H54 (cell line): Measurements from ENCODE around the gene MRRF.

ENCODE experiments used
- DNase-seq: peaks from one replicate; pipeline ENCODE4 v3.0.0; 2011; ENCODE audit warnings: low spot score, mixed read lengths; ENCODE audit not compliant: insufficient read length
- FAIRE-seq: peaks from 3 replicates; lab custom pipeline; 2011; peaks lifted over from hg19 to GRCh38; lab: Jason Lieb, UNC
- POLR2A ChIP-seq: IDR thresholded peaks from 2 replicates; pipeline ENCODE4 v1.6.1; 2011; ENCODE audit warnings: low read depth, mild to moderate bottlenecking, low read length

Gene MRRF

DNA sequence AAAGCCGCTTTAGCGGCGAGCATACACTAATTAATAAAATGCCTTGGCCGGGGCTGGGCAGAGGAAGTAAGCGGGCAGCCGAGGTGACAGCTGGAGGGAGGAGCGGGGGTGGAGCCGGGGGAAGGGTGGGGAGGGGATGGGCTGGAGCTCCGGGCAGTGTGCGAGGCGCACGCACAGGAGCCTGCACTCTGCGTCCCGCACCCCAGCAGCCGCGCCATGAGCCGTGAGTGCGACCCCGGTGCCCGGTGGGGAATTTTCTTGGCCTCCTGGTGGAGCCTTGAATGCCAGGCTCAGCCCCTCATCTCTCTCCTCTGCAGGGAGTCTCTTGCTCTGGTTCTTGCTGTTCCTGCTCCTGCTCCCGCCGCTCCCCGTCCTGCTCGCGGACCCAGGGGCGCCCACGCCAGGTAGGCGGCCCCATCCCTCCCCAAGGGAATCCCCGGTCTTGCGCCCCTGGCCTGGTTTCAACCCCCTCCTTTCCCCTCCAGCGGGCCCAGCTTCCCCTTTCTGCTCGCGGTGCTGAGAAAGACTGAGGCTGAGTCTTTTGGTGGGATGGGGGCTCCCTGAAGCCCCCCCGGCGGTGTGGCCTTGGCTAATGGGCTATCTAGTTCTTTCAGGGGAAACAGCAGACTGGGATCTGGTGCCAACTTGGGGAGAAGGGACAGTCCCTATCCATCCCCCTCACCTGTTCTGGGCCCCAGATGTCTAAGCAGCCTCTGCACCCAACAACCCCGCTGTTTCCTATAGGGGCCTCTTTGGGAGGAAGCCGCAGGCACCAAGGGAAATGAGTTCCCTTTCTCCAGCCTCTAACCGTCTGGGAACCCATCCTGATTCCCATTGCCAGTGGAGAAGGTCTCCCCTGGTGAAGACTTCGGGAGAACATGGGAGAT is 106.4 kb downstream of the MRRF start, which contains the start of gene PTGS1:
TSS of gene PTGS1 (plus strand) at position 156 of the 887 bp plus-strand sequence. CDS start at position 217, 61 bp downstream.
- no peak for DNase-seq
- no peak for TF ChIP-seq POLR2A
- FAIRE-seq = no peak

DNA sequence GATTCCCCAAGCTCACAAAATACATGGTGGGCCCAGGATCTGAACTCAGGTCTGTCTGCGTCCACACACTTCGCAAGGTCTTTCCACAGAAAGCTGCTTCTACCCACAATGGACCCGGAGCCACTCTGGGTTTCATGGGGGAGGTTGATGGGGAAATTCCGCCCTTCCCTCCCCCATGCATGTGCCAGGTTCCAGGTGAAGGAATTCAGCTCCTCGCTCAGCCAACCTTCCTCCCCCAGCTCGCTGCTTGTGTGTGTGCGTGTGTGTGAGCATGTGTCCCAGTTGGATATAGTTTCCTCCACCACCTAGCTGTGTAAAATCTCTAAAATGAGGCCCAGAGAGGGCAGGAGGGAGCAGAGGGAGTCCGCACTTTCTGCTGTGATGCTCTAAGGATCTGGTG is 107.2 kb downstream of the MRRF start:
- TF ChIP-seq POLR2A = no peak
- no peak for DNase-seq
- no peak for FAIRE-seq

GRCh38 chr9:122372856-122373845 is 108.5 kb downstream of the MRRF start:
- TF ChIP-seq POLR2A = no peak
- FAIRE-seq (no peak), DNase-seq (no peak)

- DNase-seq (no peak), FAIRE-seq (no peak)
- no peak for TF ChIP-seq POLR2A
Observed at GRCh38 chr9:122374885-122375420, 110.3 kb downstream of the MRRF start.

GRCh38 chr9:122376796-122377195 is 112.1 kb downstream of the MRRF start:
- no peak for DNase-seq
- TF ChIP-seq POLR2A = no peak
- FAIRE-seq = no peak

- FAIRE-seq (no peak), DNase-seq (no peak)
- TF ChIP-seq POLR2A = no peak
Observed at GRCh38 chr9:122377241-122378164, 112.8 kb downstream of the MRRF start.

GRCh38 chr9:122378236-122378635 is 113.6 kb downstream of the MRRF start:
- DNase-seq (no peak), FAIRE-seq (no peak)
- TF ChIP-seq POLR2A = no peak

- TF ChIP-seq POLR2A = no peak
- no peak for FAIRE-seq
- DNase-seq = no peak
Observed at GRCh38 chr9:122379340-122379739, 114.7 kb downstream of the MRRF start.

DNA sequence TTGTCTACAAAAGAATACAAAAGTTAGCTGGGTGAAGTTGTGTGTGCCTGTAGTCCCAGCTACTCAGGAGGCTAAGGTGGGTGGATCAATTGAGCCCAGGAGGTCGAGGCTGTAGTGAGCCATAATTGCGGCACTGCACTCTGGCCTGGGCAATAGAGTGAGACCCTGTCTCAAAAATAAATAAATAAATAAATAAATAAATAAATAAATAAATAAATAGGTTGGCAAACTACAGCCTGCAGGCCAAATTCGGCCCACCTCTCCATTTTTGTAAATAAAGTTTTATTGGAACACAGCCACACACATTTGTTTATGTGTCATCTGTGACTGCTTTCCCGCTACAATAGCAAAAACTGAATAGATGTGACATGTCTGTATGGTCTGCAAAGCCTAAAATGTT is 115.6 kb downstream of the MRRF start:
- no peak for DNase-seq
- FAIRE-seq = no peak
- TF ChIP-seq POLR2A = no peak
